Karpas-422 (cell line): ENCODE data around the gene NPRL2. TPM values are rescaled to one million over a fixed set of nuclear protein-coding genes. Genes with fewer than 3 reads are reported as not detected.

ENCODE experiments used
- DNase-seq: peaks from one replicate; pipeline ENCODE4 v3.0.0-alpha.2; 2015
- H2AFZ ChIP-seq: fragments of 200-600 bp; sonication (generic); 2 replicates; pipeline ENCODE4 v1.6.1; 2014; ENCODE audit warnings: antibody characterized with exemption, low read length, mixed read lengths
- H3K27ac ChIP-seq: fragments of 200-600 bp; sonication (generic); 2 replicates; pipeline ENCODE4 v1.5.1; 2014; ENCODE audit warnings: mild to moderate bottlenecking, low read length, moderate library complexity
- H3K27me3 ChIP-seq: fragments of 200-600 bp; sonication (generic); 2 replicates; pipeline ENCODE4 v1.6.1; 2014; ENCODE audit warnings: low read length, mixed read lengths
- H3K36me3 ChIP-seq: fragments of 200-600 bp; sonication (generic); 2 replicates; pipeline ENCODE4 v1.6.1; 2014; ENCODE audit warnings: low read length, mixed read lengths; ENCODE audit not compliant: insufficient read depth
- H3K4me1 ChIP-seq: fragments of 200-600 bp; sonication (generic); 2 replicates; pipeline ENCODE4 v1.6.1; 2014; ENCODE audit warnings: mild to moderate bottlenecking, low read length, mixed read lengths
- H3K4me2 ChIP-seq: fragments of 200-600 bp; sonication (generic); 2 replicates; pipeline ENCODE4 v1.6.1; 2014; ENCODE audit warnings: low read length, low read depth, mild to moderate bottlenecking; ENCODE audit not compliant: poor library complexity, severe bottlenecking
- H3K4me3 ChIP-seq: fragments of 200-600 bp; sonication (generic); 2 replicates; pipeline ENCODE4 v1.5.1; 2014; ENCODE audit warnings: mild to moderate bottlenecking, antibody characterized with exemption, low read length, mixed read lengths
- H3K79me2 ChIP-seq: fragments of 200-600 bp; sonication (generic); 2 replicates; pipeline ENCODE4 v1.6.1; 2014; ENCODE audit warnings: mild to moderate bottlenecking, low read length, mixed read lengths
- H3K9ac ChIP-seq: fragments of 200-600 bp; sonication (generic); 2 replicates; pipeline ENCODE4 v1.6.0; 2014; ENCODE audit warnings: low read length
- H3K9me2 ChIP-seq: fragments of 200-600 bp; sonication (generic), shearing (Covaris generic); replicated peaks from 2 replicates; pipeline ENCODE4 v1.6.0; 2014; ENCODE audit warnings: mild to moderate bottlenecking, low read length, moderate library complexity; ENCODE audit not compliant: insufficient read depth
- H3K9me3 ChIP-seq: fragments of 300-700, 200-600 bp; sonication (generic); 2 replicates; pipeline ENCODE4 v1.6.1; 2014; ENCODE audit warnings: low read length, mixed read lengths
- H4K20me1 ChIP-seq: fragments of 200-600 bp; sonication (generic); 2 replicates; pipeline ENCODE4 v1.6.1; 2014; ENCODE audit warnings: mild to moderate bottlenecking, antibody characterized with exemption, low read length, low read depth; ENCODE audit not compliant: insufficient read depth
- total RNA-seq: library from RNA; depleted of rRNA; stranded (reverse); fragments of >200 nt; shearing (Covaris generic); gene quantifications from 2 replicates; pipeline ENCODE4 v1.2.3, GENCODE V29; 2014; ENCODE audit warnings: low replicate concordance

NPRL2 gene
- total RNA-seq, 1 experiment from 2014 or later: 71.1 TPM

DNA sequence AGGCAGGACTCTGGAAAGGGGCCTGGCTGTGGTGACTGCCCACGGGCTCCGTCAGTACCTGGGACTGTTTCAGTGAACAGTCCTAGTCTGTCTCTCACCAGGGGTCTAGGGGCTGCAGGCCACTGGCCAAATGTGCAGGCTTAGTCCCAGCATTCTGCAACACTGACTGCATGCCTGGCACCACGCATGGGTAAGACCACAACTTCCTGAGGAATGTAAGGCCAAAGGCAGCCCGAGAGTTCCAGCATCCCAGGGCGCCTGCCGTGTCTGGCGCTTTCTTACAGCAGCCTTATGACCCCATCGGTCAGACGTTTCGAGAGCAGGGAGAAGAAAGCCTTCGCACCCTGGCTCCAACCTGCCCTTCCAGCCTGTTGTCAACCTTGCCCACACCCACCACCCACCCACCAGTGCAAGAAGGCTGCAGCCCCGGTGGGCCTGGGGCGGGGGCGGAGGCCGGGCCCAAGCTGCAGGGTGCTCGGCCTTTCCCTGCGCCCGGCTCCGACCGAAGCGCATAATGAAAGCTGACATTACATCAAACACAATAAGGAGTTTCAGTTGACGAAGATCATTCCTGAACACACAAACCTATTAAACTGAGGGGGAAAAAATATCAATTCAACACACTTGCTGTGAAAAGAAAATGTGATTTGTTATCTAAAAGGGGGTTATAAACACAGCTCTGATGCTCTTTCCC is 38.3 kb upstream of the NPRL2 start:
- Histone ChIP-seq H3K27me3 (no peaks in the 10 kb centered on the region), H3K4me1 (no peaks in the 10 kb centered on the region), H3K9ac (no peak overlapping the region), H3K36me3 (no peaks in the 10 kb centered on the region), H4K20me1 (no peaks in the 10 kb centered on the region), H2AFZ (no peak overlapping the region), H3K4me2 (no peak overlapping the region), H3K27ac (no peak overlapping the region), H3K9me2 (no peaks in the 10 kb centered on the region), H3K4me3 (no peak overlapping the region), H3K9me3 (no peaks in the 10 kb centered on the region), H3K79me2 (no peaks in the 10 kb centered on the region)
- no peak for DNase-seq

DNA sequence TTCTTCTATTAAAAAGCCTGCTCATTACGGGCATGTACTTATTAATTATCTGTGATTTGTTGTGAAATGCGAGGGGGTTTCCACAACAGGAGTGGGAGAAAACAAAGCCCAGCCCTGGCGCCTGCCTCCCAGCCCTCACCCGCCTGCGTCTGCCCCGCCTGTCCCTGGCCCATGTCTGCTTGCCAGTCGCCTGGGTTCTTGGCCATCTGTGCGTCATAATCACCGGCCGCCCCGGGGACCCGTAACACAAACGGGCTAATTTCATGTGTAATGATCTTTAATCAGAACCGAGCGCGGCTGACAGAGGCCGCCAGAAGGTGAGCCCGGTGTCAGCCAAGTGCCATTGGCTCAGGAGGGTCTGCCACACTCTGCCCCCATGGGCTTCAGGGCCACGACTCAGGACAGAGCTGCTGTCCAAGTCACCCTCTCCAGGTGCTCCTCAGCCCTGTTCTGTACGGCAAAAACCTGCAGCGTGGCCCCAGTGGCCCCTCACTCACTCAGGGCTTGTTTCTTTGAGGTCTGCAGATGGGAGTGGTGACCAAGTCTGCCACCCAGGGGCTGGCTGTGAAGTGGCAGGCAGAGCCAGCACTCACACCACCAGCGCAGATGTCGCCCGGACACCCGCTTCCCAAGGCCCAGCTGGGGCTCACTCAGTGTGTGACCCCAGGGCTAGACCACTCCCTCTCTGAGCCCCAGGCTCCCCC is 37.6 kb upstream of the NPRL2 start:
- Histone ChIP-seq H3K4me2 (no peak overlapping the region), H3K36me3 (no peaks in the 10 kb centered on the region), H3K9ac (no peak overlapping the region), H3K27me3 (no peaks in the 10 kb centered on the region), H3K4me1 (no peaks in the 10 kb centered on the region), H4K20me1 (no peaks in the 10 kb centered on the region), H2AFZ (no peak overlapping the region), H3K9me2 (no peaks in the 10 kb centered on the region), H3K4me3 (no peak overlapping the region), H3K27ac (no peak overlapping the region), H3K79me2 (no peaks in the 10 kb centered on the region), H3K9me3 (no peaks in the 10 kb centered on the region)
- DNase-seq: peak; percentile 65

DNA sequence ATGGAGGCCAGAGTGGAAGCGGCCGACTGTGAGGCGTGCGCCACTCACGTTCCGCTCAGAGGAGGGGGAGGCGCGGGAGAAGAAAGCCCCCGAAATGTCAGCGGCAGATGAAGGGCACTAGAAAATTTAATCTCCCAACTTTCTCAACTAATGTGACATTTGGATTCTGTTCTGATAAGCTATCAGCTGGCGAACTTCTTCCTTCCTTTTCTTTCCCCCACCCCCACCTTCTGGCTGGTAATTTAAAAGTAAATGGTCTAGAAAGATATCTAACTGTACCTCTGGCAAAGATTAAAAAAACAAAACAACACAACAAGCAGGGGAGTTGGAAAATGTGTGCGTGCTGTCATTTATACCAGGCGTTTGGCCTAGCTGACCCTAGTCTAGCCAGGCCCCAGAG is 35.2 kb upstream of the NPRL2 start:
- Histone ChIP-seq H2AFZ (no peak overlapping the region), H3K9me2 (no peaks in the 10 kb centered on the region)

DNA sequence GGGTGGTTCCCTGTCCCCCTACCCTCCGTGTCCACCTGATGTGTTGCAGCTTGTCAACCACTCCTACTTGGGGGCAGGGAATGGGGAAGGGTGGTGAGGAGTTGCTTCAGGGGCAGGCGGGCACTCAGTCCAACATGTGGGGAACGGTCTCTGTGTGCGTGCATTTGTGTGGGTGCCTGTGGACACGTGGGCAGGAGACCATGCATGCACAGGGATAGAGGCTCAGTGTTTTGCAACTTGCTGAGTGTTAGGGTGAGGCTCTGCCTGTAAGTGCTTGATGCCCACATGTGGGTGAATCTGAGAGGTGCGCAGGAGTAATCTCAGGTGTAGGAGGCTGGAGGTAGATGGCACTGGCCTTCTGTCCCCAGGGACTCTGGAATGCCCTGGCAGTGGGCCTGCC is 33.2 kb upstream of the NPRL2 start:
- no peak overlapping the region for H3K27ac ChIP-seq
- no peak for DNase-seq
- H3K4me2 ChIP-seq: no peak overlapping the region
- H3K79me2 ChIP-seq: no peaks in the 10 kb centered on the region
- H3K4me1 ChIP-seq: no peaks in the 10 kb centered on the region
- no peak overlapping the region for H3K9ac ChIP-seq
- H3K9me3 ChIP-seq: no peaks in the 10 kb centered on the region
- no peaks in the 10 kb centered on the region for H3K36me3 ChIP-seq
- no peaks in the 10 kb centered on the region for H3K9me2 ChIP-seq
- H3K27me3 ChIP-seq: no peaks in the 10 kb centered on the region
- H3K4me3 ChIP-seq: no peak overlapping the region
- no peaks in the 10 kb centered on the region for H4K20me1 ChIP-seq
- no peak overlapping the region for H2AFZ ChIP-seq

More for the DNA sequence above, 35.2 kb upstream of the NPRL2 start:
- Histone ChIP-seq H4K20me1 (no peaks in the 10 kb centered on the region), H3K9ac (no peak overlapping the region), H3K36me3 (no peaks in the 10 kb centered on the region), H3K4me3 (no peak overlapping the region), H3K9me3 (no peaks in the 10 kb centered on the region), H3K27ac (no peak overlapping the region), H3K4me1 (no peaks in the 10 kb centered on the region), H3K79me2 (no peaks in the 10 kb centered on the region), H3K4me2 (no peak overlapping the region), H3K27me3 (no peaks in the 10 kb centered on the region)
- no peak for DNase-seq

DNA sequence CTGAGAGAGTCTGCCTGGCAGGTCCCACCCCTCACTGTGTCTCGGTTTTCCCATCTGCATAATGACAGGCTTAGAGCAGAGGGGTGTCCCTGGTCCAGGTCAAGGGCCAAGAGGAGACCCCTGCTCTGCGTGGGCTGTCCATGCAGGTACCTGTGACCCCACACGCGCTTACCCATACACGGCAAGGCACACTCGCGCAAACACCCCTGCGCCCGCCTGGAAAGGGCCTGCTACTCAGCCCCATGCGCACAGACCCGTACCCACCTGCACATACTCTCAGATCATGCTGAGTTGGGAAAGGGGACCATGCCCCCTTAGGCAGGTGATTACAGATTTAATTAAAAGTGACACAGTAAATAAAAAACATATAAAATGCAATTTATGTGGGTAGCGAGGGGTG is 32.1 kb upstream of the NPRL2 start:
- Histone ChIP-seq H3K4me3 (no peak overlapping the region), H3K36me3 (no peaks in the 10 kb centered on the region), H3K9ac (no peak overlapping the region), H2AFZ (no peak overlapping the region), H3K9me2 (no peaks in the 10 kb centered on the region), H3K27me3 (no peaks in the 10 kb centered on the region), H4K20me1 (no peaks in the 10 kb centered on the region), H3K4me2 (no peak overlapping the region), H3K79me2 (no peaks in the 10 kb centered on the region), H3K9me3 (no peaks in the 10 kb centered on the region), H3K4me1 (no peaks in the 10 kb centered on the region), H3K27ac (no peak overlapping the region)
- DNase-seq: no peak

DNA sequence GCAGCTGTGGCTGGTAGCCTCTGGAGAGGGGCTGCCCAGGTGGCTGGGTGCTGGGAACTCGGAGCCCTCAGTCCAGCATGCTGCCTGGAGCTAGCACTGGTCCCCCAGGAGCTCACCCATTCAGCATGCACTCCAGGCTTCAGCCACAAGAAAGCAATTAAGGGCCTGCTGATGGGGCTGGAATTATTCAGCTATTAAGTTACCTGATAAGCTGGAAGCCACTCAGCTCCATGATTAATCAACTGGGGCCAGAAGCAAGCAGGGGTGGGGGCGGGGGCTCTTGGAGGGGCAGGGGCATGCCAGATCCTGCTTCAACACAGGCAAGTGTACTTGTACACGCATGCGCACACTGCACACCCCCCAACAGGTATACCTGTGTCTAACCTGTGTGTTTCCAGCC is 30.8 kb upstream of the NPRL2 start:
- no peaks in the 10 kb centered on the region for H3K27me3 ChIP-seq
- DNase-seq: no peak
- no peak overlapping the region for H3K9ac ChIP-seq
- no peak overlapping the region for H3K4me3 ChIP-seq
- no peak overlapping the region for H3K4me2 ChIP-seq
- H3K79me2 ChIP-seq: no peaks in the 10 kb centered on the region
- H3K9me2 ChIP-seq: no peaks in the 10 kb centered on the region
- no peak overlapping the region for H2AFZ ChIP-seq
- H4K20me1 ChIP-seq: no peaks in the 10 kb centered on the region
- H3K27ac ChIP-seq: no peak overlapping the region
- no peaks in the 10 kb centered on the region for H3K36me3 ChIP-seq
- H3K9me3 ChIP-seq: no peaks in the 10 kb centered on the region
- H3K4me1 ChIP-seq: no peaks in the 10 kb centered on the region

DNA sequence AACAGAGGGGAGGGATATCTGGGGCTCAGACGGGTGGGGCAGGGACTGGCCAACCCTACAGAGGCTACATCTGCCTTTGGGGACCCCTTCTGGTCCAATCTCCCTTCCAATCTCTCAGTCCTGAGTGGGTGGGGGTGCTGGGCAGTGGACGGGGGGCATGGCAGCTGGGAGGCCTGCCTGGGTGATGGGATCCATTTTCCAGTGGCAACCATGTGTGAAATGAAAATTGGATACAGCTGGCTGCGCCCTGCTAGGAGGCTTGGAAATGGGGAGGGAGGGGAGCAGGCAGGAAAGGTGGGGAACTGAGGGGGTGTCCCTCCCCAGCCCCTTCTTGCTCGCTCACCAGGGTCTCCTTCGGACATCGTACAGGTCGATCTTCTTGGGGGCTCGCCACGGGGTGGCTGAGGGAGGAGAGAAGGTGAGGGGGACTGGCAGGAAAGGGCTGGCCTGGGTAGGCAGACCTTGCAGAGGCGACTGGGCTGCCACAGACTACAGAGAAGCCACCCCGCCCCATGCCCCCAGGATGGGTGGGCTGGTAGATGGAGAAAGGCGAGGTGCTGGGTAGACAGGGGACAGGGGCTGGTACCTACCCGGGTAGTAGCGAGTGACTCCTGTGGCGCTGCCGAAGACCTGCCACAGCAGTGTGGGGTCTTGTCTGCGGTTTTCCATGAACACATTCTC is 30.0 kb upstream of the NPRL2 start:
- Histone ChIP-seq H3K9me2 (no peaks in the 10 kb centered on the region), H3K4me1 (no peaks in the 10 kb centered on the region), H3K9me3 (no peaks in the 10 kb centered on the region), H4K20me1 (no peaks in the 10 kb centered on the region), H3K79me2 (no peaks in the 10 kb centered on the region), H3K9ac (no peak overlapping the region), H3K27ac (no peak overlapping the region), H2AFZ (no peak overlapping the region), H3K4me2 (no peak overlapping the region), H3K4me3 (no peak overlapping the region), H3K36me3 (no peaks in the 10 kb centered on the region), H3K27me3 (no peaks in the 10 kb centered on the region)
- no peak for DNase-seq

DNA sequence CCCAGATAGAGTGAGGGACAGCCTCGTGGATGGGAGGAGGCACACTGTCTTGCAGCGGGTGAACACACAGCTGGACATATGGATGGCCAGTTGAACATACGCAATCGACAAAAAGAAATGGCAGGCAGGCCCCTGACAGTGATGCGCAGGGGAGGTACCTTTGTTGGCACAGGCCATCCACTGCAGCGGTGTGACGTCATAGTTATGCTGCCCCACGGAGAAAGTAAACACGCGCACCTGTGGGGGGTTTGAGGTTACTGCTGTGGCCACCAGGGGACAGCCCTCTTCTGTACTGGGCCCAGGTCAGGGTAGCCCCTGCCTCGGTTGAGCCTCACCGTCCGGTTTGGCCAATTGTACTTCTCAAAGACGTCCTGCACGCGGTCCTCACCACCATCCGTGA is 28.2 kb upstream of the NPRL2 start:
- Histone ChIP-seq H3K9me3 (no peaks in the 10 kb centered on the region), H3K4me3 (no peak overlapping the region), H3K4me2 (no peak overlapping the region), H3K27ac (no peak overlapping the region), H3K9me2 (no peaks in the 10 kb centered on the region), H3K9ac (no peak overlapping the region), H3K79me2 (no peaks in the 10 kb centered on the region), H2AFZ (no peak overlapping the region), H3K36me3 (no peaks in the 10 kb centered on the region), H3K27me3 (no peaks in the 10 kb centered on the region), H3K4me1 (no peaks in the 10 kb centered on the region), H4K20me1 (no peaks in the 10 kb centered on the region)
- no peak for DNase-seq
